Mucosa of descending colon (tissue), 3 donors: ENCODE results near the gene STRIP1. TPM values are rescaled to one million over a fixed set of nuclear protein-coding genes. Genes with fewer than 3 reads are reported as not detected.
"Not testable (repeated sequence)": the region's sequence is repeated elsewhere in the genome, so short reads cannot be mapped to it uniquely, and the experiment has no call there.

Experiments used
- ATAC-seq: fragments of 200-7000 bp; cut with Tn5 transposase; one replicate; pipeline ENCODE4 v1.9.1; 2020; ENCODE audit warnings: mild to moderate bottlenecking, moderate library complexity
- DNase-seq, 3 donors: peaks; one replicate each; pipeline ENCODE4 v3.0.0-alpha.2; 2020
- H3K36me3 ChIP-seq: fragments of 200-600 bp; one replicate; pipeline ENCODE4 v1.8.0; 2021; ENCODE audit warnings: low read depth, mild to moderate bottlenecking
- H3K4me1 ChIP-seq: fragments of 200-600 bp; one replicate; pipeline ENCODE4 v1.8.0; 2021; ENCODE audit warnings: low read depth, mild to moderate bottlenecking
- H3K4me3 ChIP-seq: fragments of 200-600 bp; one replicate; pipeline ENCODE4 v1.8.0; 2021; ENCODE audit warnings: mild to moderate bottlenecking
- H3K9me3 ChIP-seq: fragments of 200-600 bp; one replicate; pipeline ENCODE4 v1.8.0; 2021; ENCODE audit warnings: mild to moderate bottlenecking
- CTCF ChIP-seq: fragments of 200-600 bp; IDR thresholded peaks from one replicate; pipeline ENCODE4 v1.8.0; 2022; ENCODE audit warnings: antibody characterized with exemption, mild to moderate bottlenecking
- intact Hi-C, 2 donors: fragments of 100-400 bp; cut with DNase I in 1 of 2; cut with micrococcal nuclease in 1 of 2; formaldehyde crosslinking; loops; one replicate each; pipeline versions ENCODE4 v1.11.0 to v1.11.1; 2022; cut with DNase I, micrococcal nuclease
- total RNA-seq, 3 donors: library from RNA; stranded (reverse); fragmentation: NEBNext Ultra II Directional in 2 of 3; extraction: Animal tissue kit (Norgen Biotek cat#: 25700) in 2 of 3; gene quantifications; one replicate each; pipeline versions ENCODE4 v1.2.1 to v1.2.4, GENCODE V29; 2021 to 2023
- donor health status: DM: no; HTN: no; CAD: no; lungs with moderate emphysema.
- donor health status: DM: no; HTN: no; CAD: no.
- donor health status: DM: no; HTN: yes; CAD: no.

STRIP1 gene
- total RNA-seq, 3 donors from 2014 or later = 36.6 to 54.8 (median 43.4) TPM

- ATAC-seq (no peak), DNase-seq (no peak)
- Histone ChIP-seq H3K9me3 (no peaks in the 10 kb centered on the region), H3K4me3 (no peak within 1 kb of the TSS), H3K4me1 (peaks cover 26% of the 10 kb centered on the region), H3K36me3 (no peaks in the 10 kb centered on the region)
- intact Hi-C loops = no loop called here
- no peak for TF ChIP-seq CTCF
Observed at GRCh38 chr1:110070671-110071242, 36.3 kb downstream of the STRIP1 start, which contains the start of gene ALX3. Gene ALX3 (minus strand): TSS chr1:110070672. CDS start chr1:110070612, 60 bp downstream.

- Histone ChIP-seq H3K9me3 (no peaks in the 10 kb centered on the region), H3K36me3 (no peaks in the 10 kb centered on the region), H3K4me3 (no peak overlapping the region), H3K4me1 (peaks cover 13% of the 10 kb centered on the region)
- intact Hi-C loops = no loop called here
- ATAC-seq (no peak), DNase-seq (no peak)
- no peak for TF ChIP-seq CTCF
Observed at GRCh38 chr1:110074166-110074565, 39.7 kb downstream of the STRIP1 start.

- no peak for TF ChIP-seq CTCF
- Histone ChIP-seq H3K4me1 (no peaks in the 10 kb centered on the region), H3K4me3 (no peak overlapping the region), H3K36me3 (no peaks in the 10 kb centered on the region), H3K9me3 (no peaks in the 10 kb centered on the region)
- intact Hi-C loops = no loop called here
- ATAC-seq (no peak), DNase-seq (no peak)
Observed at GRCh38 chr1:110076789-110077500, 42.5 kb downstream of the STRIP1 start.

- not testable (repeated sequence) for DNase-seq, ATAC-seq, H3K9me3 ChIP-seq
Observed at GRCh38 chr1:110079995-110080394, 45.6 kb downstream of the STRIP1 start.

GRCh38 chr1:110081061-110081460, 46.6 kb downstream of the STRIP1 start:
- intact Hi-C loops = no loop called here
- H3K4me1 ChIP-seq = peaks cover 6% of the 10 kb centered on the region
- H3K4me3 ChIP-seq = no peak overlapping the region
- ATAC-seq (no peak), DNase-seq (no peak)
- TF ChIP-seq CTCF = no peak
- no peaks in the 10 kb centered on the region for H3K36me3 ChIP-seq
- no peaks in the 10 kb centered on the region for H3K9me3 ChIP-seq

More at GRCh38 chr1:110079995-110080394, 45.6 kb downstream of the STRIP1 start:
- H3K4me3 ChIP-seq, H3K4me1 ChIP-seq, H3K36me3 ChIP-seq, intact Hi-C loops: not testable (repeated sequence)

- TF ChIP-seq CTCF = no peak
- intact Hi-C loops = no loop called here
- DNase-seq (no peak), ATAC-seq (no peak)
- Histone ChIP-seq H3K4me1 (peaks cover 6% of the 10 kb centered on the region), H3K4me3 (no peak overlapping the region), H3K9me3 (no peaks in the 10 kb centered on the region), H3K36me3 (no peaks in the 10 kb centered on the region)
Observed at GRCh38 chr1:110082477-110082876, 48.1 kb downstream of the STRIP1 start.
